MM.1S (cell line): Measurements from ENCODE around the gene BCAS2.

Experiments used
- CTCF ChIP-seq: fragments of 300-600 bp; sonication (generic); IDR thresholded peaks from 2 replicates; pipeline ENCODE4 v1.5.1; 2016; ENCODE audit warnings: antibody characterized with exemption, low read length, mixed read lengths
- EZH2 ChIP-seq: fragments of 300-600 bp; sonication (generic); optimal IDR thresholded peaks from 2 replicates; pipeline ENCODE3; 2017; ENCODE audit warnings: low read depth, mild to moderate bottlenecking, antibody characterized with exemption, low read length, mixed read lengths
- EZH2phosphoT487 ChIP-seq: fragments of 300-600 bp; sonication (generic); IDR thresholded peaks from 2 replicates; pipeline ENCODE4 v1.6.1; 2018; ENCODE audit warnings: antibody characterized with exemption, low read length

DNA sequence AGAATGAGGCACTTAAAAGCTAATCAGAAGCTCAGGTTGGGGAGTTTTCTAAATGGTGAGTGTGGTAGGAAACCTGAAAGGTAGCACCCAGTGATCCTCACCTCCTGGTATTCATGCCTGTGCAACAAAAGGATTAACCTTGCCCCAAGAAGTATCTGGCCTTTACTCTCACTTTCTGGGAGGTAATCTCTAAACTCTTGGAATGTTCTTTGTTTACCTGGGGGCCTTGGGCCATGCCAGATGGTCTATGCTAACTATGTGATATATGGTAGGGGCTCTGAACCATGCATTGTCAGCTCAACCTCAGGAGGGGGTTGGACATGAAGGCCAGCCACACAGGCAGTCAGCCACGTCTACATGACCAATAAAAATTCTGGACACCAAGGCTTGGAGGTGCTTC is 46.0 kb downstream of the BCAS2 start:
- TF ChIP-seq CTCF, result no peak
- no peak for TF ChIP-seq EZH2
- TF ChIP-seq EZH2phosphoT487, result no peak
